G401.6 (cell line): ENCODE data around the gene CHST11.
"Not testable (repeated sequence)": the region's sequence is repeated elsewhere in the genome, so short reads cannot be mapped to it uniquely, and the experiment has no call there.

Experiments used
- FAIRE-seq: peaks from 2 replicates; lab custom pipeline; 2012; peaks lifted over from hg19 to GRCh38; lab: Jason Lieb, UNC

Gene CHST11

DNA sequence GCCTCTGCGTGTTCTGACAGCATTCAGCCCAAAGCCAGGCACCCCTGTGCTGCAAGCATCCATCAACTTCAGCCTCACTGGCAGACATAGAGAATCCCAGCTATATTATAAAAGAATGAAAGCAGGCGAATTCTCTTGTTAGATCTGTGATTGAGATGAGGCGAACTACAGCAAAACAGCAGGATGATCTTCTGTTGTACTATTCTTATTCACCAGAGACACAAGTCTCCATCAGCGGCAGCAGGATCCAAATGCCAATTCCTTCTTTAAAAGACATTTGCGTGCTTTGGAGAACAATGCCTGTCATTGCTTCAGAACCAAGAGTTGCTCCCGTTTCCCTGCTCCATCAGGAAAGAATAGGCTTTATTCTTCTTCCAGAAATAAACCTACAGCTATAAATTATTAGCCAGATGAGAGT is 312.4 kb downstream of the CHST11 start:
- FAIRE-seq = no peak

DNA sequence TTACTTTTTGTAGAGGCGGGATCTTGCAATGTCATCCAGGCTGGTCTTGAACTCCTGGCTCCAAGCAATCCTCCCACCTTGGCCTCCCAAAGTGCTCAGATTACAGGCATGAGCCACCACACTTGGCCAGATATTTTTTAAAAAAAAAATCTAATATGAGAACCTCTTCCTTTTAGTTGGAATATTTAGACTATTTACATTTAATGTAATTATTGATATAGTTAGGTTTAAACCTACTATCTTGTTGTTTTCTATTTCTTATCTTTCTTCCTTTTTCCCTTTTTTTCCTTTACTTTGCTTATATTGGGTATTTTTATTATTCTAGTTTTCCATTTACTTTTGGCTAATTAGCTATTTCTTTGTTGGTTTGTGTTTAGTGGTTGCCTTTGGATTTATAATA is 315.6 kb downstream of the CHST11 start:
- no peak for FAIRE-seq

DNA sequence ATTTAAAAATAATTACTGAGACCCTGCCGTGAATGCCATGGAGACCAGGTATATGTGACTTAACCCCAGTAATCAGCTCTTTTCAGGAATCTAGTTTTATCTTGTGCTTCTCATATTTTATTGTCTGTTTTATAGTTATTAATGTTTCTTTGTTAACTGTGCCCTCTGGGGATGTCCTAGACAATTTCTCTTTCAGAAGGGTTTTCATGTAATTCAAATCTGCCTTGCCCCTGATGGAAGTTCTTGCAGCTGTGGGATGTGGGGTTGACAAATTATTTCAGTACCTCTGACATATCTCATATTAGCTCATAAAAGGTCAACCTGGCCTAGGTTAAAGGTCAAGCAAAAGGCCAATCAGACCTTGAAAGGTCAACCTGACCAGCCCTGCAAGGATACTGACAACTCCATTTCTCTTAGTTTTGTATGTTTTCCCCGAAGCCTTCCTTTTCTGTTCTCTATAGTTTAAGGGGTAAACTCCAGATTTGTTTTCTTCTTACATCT is 319.0 kb downstream of the CHST11 start:
- no peak for FAIRE-seq

DNA sequence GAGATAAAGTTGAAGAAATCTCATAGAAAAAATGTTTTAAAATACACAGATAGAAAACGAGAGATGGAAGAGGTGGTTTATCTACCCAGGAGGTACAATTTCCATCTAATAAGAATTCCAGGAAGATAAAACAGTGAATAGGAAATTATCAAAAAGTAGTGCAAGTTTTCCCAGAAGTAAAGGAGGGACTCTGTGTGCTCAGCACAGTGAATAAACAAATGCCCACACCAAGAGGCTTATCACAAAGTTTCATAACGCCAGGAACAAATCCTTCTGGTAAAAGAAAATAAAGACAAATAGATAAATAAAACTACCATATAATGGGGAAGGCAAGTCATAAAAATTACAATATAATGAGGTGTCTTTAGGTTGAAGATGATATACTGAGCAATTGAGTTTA is 322.4 kb downstream of the CHST11 start:
- no peak for FAIRE-seq

DNA sequence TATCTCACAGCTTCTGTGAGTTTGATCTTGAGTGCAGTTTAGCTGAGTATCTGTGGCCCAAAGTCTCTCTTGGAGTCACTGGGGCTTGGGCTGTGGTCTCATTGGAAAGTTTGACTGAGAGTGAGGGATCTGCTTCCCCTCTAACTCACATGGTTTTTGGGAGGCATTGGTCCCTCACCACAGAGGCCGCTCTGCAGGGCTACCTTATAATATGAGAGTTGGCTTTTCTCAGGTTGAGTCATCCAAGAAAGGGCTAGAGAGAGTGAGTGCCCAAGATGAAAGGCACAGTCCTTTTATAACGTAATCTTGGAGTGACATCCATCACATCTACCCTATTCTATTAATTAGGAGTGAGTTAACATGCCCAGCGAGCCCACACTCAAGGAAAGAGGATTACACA is 325.5 kb downstream of the CHST11 start:
- FAIRE-seq = no peak

DNA sequence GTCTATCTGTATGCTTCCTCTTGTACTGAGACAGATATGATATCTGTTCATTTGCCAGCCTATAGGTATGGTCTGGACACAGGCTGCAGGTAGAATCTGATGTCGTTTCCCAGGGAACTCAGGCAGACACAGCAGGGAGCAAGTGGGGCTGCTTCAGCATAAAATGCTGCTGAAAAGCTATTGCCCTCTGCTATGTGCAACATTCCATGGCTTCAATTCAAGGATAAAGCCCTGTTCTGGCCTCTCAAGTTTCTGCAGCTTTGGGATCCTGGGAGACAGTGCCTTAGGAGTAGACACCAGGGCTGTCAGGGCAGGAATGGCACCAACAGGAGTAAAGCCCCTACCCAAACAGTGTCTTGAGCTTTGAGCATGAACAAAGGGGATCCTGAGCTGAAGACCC is 327.8 kb downstream of the CHST11 start:
- FAIRE-seq = no peak

DNA sequence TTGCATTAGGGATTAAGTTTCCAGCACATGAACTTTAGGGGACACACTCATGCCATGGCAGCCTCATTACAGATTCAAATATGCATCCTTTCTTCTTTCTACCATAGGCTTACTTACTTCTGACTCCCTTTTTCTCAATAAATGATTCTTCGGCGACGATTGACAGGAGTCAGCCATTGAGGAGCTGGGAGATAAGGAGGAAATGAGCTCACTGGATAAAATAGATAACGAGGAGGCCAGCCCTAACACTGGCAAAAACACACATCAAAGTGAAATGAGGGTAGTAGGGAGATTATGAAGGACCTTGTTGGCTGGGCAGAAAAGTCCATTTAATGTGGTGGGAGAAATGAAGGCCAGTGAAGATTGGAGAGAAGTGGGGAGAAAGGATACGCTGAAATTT is 329.1 kb downstream of the CHST11 start:
- no peak for FAIRE-seq

DNA sequence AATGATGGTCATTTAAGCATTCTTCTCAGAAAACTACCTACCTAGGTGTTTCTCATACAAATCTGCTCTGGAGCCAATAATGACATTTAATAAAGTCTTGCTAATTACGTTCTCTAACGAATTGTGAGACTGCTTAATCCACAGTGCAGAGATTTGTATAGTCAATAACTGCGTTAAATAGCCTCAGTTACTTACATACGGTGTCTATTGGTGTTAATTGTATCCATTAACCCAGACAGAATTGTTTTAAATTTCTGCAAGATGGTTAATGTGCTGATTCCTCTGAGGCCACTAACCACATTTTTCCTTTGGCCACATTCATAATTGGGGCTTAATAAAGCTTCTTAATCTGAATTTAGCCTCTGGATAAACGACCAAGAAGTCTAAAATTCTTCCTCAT is 329.6 kb downstream of the CHST11 start:
- FAIRE-seq = no peak

DNA sequence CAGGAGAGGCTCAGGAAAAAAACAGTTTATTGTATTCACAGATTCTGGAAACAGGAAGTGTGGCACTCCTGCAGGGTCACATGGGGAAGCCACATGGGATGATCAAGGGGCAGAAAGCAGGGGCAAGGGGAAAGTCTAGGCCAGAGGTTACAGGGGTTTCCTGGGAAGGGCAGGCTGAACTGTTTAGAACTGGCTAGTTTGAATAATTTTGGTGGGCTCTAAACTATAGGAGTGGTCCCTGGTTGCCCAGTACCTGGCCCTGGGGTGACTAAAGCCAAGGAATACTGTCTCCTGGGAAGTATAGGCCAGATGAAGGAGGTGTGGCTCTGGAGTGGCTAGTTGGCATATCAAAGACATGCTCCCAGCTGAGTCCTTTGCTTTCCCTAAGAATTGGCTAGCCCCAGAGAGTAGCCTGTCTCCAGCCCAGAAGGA is 332.1 kb downstream of the CHST11 start:
- no peak for FAIRE-seq

DNA sequence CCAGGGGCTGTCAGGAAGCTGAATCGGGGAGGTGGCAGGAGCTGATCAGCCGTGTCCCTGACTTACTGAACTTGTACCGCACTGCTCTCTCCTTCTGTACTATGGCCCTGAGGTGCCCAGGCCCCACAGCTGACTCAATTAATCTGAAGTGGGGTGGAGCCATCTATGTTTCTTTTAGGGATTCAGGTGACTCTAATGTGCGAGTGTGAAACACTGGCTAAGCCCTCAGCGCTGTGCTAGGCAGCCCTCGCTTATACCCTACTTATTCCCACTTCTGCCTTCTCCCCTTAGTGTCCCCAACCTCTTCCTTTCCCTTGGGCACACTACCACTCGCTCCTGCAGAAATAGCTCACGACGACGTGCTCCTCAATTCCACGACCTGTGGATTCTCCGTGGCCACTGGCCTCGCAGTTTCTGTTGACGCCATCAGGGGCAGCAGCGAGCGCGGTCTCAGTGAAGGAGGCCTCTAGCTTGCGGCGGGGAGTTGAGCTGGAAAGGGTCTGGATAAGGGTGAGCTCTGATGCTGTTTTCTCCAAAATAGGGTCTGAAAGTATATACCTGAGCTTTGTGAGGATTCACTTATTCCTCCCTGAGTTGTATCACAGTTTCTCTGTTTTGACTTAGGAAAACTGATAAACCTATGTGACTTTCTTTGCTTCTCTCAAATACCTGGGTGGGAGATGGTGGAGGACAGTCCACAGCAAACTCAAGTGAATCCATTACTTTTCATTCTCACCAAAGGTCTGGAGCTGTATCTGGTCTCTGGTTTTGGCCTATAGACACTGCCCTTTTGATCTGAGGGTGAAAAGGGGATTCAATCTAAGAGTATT is 333.8 kb downstream of the CHST11 start:
- FAIRE-seq = no peak

DNA sequence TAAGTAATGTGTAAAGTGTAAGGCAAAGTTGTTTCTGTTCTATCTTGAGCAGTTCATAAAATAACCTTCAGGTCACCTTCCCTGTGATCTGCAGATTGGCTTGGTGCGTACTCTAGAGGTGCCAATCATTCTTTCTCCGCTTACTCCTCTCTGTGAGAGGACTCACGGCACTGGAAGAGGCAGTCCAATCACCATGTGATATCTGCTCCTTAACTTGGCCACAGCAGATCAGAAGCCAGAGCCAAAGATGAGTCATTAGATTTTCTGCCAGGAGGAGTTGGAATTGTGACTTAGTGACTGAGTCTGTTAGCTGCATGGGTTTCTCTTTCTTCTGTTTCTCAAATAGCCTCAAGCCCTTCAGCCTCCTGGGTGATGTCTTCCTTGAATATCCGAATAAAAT is 335.8 kb downstream of the CHST11 start:
- no peak for FAIRE-seq

DNA sequence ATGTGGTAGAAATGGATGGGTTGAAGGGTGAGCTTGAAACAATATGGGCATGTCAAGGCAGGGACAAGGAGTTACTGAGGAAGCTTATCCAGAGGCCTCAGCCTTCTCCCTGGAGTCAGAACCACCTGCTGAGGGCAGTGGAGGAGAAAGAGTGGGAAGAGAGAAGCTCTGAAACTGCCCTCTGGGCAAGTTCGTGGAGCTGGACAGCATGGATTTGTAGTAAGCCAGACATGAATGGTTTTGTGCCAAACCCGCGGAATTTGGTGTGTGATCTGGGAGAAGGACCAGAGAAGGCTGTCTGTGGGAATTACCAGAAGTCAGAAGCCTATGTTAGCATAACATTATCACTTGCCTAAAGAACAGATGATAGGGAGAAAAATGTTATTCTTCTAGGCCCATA is 336.5 kb downstream of the CHST11 start:
- no peak for FAIRE-seq

DNA sequence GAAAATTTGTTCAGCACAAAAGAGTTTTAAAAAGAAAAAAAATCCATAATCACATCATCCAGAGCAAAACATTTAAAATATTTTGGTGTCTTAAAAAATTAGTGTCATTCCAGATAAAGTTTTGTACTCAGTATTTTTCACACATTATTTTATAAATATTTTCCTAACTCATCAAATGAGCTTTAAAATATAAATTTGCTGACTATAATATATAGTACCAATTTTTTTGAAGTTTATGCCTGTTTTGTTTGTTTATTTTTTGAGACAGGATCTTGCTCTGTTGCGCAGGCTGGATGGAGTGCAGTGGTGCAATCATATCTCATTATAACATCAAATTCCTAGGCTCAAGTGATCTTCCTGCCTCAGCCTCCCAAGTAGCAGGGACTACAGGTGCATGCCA is 337.2 kb downstream of the CHST11 start:
- FAIRE-seq = peak; percentile 34

DNA sequence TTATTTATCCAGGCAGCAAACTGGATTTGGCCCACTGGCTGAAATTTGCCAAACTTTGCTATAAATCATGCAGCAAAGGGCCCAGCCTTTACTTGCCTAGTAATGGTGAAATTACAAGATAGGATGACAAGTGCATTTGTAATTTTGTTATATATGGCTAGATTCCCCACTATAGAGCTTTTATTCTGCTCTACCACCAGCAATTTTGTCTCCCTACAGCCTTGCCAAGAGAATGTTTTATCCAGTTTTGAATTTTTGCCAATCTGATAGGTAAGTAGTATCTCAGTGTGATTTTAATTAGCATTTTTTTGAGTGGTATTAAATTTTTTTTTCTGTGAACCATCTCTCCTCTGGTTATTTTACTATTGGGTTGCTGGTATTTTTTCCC is 339.7 kb downstream of the CHST11 start:
- no peak for FAIRE-seq

DNA sequence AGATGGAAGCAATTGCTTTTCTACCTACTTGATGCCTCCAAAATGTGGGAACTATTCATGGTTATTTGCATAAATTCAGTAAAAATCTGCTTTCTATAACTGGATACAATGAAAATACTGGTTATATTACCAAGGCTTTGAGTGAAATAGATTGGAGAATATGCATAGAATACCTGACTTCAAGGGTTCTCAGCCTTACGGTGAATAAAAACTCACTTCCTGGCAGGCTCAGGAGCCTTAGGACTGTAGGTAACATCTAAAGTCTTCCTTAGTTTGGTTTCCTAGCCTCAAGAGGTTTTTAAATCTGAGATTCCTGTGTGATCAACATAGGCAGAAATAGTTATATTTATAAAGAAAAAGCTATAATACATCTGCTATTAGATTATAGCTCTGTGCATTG is 342.7 kb downstream of the CHST11 start:
- no peak for FAIRE-seq

DNA sequence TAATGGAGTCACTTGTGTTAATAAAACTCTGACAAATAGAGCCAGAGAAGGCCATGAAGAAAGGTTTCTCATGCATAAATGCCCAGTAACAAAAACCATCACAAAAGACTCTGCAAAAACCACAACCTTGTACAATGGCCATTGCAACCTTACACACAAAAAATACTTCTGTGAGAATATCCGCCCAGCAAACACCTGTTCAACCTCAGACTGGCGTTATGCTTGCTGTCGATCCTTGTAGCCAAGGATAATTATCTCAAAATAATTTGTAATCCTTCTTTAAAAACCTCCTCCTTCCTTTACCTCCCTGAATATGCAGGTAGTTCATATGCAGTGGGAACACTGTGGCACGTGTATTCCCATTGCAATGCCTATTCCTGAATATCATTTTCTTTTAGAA is 344.3 kb downstream of the CHST11 start:
- FAIRE-seq = no peak

DNA sequence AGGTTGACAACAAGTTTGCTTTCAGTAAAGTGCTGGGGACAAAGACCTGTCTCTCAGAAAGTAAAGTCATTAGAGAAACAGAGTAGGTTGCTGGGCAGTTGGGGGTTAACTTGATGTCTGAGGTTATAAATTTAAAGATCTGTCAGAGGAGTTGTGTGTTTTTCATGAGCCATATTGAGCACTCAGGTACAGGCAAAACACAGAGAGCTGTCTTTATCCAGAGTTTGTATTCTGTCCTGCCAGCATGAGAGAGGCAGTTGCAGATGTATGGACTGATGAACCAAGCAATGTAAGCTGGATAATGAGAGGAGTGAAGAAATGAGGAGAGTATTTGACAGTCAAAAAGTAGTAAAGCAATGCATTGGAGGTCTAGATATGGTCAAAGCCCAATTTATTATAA is 344.7 kb downstream of the CHST11 start:
- FAIRE-seq = no peak

DNA sequence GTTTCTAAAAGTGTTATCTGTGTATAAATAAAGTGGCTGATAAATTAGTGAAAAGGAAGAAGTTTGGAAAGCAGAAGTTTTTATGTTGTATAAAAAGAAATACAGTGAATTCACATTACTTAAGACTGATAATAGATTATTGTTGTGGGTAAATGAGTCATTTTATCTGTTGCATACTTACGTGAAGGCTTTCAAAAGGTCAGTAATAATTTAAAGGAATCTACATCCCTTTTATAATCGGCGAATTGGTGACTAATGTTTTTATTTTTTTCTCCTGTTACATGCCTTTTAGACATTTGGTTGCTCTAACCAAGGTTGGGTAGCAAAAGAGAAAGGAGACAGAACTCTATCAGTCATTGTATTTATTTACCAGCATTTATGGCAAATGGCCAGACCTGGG is 345.5 kb downstream of the CHST11 start:
- FAIRE-seq = peak; percentile 28

DNA sequence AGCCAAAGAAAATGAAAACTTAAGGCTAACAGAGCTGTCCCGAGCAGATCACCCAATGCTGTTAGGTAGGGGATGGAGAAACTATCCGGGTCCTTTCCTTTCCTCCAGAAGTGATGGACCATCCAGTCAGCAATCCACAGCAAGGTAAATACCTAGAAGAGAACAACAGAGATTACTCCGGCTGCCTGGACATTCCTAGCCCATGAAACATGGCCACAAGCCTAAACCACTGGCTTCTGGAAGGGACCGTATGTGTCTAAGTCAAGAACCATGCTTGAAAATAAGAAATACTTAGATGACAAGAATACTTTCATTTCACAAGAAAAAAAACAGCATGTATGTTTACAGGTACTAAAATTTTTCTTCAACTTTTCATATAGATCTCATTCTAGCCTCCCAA is 348.4 kb downstream of the CHST11 start:
- no peak for FAIRE-seq

DNA sequence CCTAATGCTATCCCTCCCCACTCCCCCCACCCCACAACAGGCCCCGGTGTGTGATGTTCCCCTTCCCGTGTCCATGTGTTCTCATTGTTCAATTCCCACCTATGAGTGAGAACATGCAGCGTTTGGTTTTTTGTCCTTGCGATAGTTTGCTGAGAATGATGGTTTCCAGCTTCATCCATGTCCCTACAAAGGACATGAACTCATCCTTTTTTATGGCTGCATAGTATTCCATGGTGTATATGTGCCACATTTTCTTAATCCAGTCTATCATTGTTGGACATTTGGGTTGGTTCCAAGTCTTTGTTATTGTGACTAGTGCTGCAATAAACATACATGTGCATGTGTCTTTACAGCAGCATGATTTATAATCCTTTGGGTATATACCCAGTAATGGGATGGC is 349.4 kb downstream of the CHST11 start:
- FAIRE-seq = not testable (repeated sequence)

DNA sequence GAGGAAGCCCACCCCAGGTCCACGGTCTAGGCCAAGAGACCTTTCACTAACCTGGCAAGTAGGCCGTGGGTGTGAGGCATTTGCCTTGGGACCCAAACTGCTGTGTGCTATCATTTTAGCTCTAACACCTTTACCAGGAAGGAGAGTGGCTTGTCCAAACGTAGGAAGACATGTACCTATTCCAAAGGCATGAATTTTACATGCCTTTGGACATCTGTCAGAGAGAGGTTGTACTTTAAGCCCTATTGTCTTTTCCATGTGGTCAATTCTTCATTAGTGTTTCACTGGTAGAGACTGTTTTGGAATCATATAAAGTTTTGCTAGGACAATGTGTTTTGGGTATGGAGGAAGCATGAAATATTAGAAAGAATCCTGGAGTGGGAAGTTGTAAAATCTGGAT is 352.5 kb downstream of the CHST11 start:
- no peak for FAIRE-seq

DNA sequence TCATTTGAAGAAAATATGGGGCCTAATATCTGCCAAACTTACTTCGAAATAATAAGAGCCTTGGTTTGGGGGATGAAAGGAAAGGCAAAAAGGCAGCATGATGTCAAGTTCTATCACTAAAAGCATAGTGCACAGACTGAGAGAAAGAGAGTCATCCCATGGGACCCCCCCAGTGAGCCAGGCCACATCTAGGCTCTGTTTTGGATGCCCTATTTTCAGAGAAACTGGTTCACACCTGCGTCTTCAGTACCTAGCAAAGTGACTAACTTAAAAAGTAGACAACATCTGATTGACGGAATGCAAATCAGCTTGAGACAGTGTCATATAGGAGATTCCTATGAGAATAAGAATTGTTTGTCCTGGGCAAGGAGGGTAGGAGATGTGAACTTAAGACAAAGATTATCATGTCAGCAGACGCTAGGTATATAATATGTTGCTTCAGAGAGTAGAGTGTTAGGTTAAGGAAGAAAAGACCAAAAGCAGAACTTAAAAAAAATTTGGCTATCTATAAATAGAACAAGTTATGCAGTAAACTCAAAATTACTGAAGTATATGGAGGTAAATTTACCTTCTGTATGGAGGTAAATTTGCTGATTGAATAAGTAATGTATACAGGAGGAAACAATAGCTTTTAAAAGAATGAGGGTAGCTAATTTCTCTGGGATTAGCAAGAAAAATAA is 353.1 kb downstream of the CHST11 start:
- no peak for FAIRE-seq
